Measurements from ENCODE around the gene NPTXR.

Gene NPTXR

DNA sequence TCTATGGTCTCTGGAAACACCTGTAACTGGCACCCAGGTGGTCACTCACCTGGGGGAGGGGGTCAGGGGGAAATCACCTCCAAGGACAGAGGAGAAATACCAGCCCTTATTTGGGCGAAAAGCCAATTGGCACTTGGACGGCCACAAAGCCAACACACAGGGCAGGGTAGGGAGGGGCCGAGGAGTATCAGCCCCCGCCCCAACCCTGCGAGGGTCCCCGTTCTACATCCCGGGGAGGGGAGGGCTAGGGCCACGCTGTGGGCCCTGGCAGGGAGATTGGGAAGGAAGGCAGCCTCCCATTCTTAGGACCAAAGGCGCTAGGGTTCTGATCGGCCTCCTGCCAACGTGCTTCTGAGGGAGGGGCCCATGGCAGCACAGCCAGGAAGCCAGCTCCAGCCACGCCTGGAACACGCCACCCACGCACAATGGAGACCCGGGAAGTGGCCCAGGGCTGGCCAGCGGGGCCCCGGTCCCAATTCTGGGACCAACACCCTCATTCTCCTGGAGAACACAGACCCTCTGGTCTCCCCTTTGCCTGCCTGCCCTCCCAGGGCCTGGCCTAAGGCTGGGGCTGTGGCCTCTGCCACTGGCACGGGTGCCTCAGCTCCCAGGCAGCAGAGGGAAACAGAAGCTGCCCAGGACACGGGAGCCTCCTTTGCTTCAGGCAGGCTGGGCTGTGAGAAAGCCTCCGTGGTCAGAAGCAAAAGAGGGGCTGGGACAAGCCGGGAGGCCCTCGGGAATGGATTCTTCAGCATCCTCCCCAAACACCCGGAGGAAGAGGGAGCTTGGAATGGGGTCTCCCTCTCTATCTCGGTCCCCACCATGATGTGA lies 20.7 kb upstream of the NPTXR start:
- DNase-seq, result no peak
- H3K23ac ChIP-seq (ENCODE audit: low read length), result no peak overlapping the region
- WGBS (ENCODE audit: extremely low coverage, insufficient coverage, low lambda C conversion rate), result no CpG with 5 or more reads among the region's 24 CpGs

DNA sequence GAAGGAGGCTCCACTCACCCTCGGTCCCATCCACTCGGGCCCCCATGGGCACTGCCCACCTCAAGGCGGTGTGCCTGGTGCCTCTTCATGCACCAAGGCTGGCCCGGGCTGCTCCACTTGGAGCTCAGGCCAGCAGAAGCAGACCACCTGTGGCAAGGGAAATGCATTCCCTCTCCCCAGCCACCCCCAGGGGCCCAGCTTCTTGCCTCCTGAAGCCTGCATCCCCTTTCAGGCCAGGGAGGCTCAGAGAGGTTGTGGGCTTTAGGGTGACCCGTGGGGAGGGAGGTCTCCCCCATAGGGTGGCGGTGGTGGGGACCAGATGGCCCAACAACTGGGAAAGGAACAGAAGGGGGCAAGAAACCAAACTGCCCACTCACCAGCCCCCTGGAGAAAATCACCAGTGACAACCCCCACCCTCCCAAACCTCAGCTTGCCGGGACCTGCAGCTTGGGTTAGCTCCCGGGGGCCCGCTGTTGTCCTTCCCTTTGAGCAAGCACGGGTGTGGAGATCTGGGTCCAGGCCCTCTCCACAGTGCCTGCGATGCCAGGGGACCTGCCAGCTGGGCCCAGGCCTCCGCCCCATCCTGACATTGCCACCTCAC lies 19.8 kb upstream of the NPTXR start:
- H2AK5ac ChIP-seq (ENCODE audit: low read length), result no peak overlapping the region
- H3K18ac ChIP-seq (ENCODE audit: low read length), result no peak overlapping the region
- H3K79me1 ChIP-seq (ENCODE audit: low read length), result peaks cover 1% of the 10 kb centered on the region
- H3K27me3 ChIP-seq (ENCODE audit: insufficient read depth, low read length, poor library complexity), result no peaks in the 10 kb centered on the region
- H3K27ac ChIP-seq (ENCODE audit: low read depth, low read length), result no peak overlapping the region
- H3K4me3 ChIP-seq (ENCODE audit: low read length), result no peak overlapping the region
- H2BK120ac ChIP-seq (ENCODE audit: low read depth, low read length), result no peak overlapping the region
- no peak overlapping the region for H2BK15ac ChIP-seq (replicated peaks; ENCODE audit: low read depth)
- H4K5ac ChIP-seq (ENCODE audit: low read length), result no peak overlapping the region
- no peaks in the 10 kb centered on the region for H3K79me2 ChIP-seq (ENCODE audit: control insufficient read depth, insufficient read depth, low read length)
- no peak overlapping the region for H3K4me2 ChIP-seq (ENCODE audit: low read length)
- H3K23ac ChIP-seq (ENCODE audit: low read length), result no peak overlapping the region
- H2BK5ac ChIP-seq (ENCODE audit: low read length), result no peak overlapping the region
- H3K4ac ChIP-seq (ENCODE audit: low read depth, low read length), result no peak overlapping the region
- H4K8ac ChIP-seq (ENCODE audit: low read depth, low read length), result no peak overlapping the region
- WGBS (ENCODE audit: extremely low coverage, insufficient coverage, low lambda C conversion rate), result no CpG with 5 or more reads among the region's 12 CpGs
- no peaks in the 10 kb centered on the region for H3K4me1 ChIP-seq (ENCODE audit: control insufficient read depth, low read depth, low read length)
- DNase-seq, result no peak
- peaks cover 2% of the 10 kb centered on the region for H3K36me3 ChIP-seq (ENCODE audit: control insufficient read depth, insufficient read depth, low read length)
- no peak overlapping the region for H3K56ac ChIP-seq (ENCODE audit: low read length)
- no peak overlapping the region for H3K9ac ChIP-seq (ENCODE audit: low read length)

More for the DNA sequence above, 20.7 kb upstream of the NPTXR start:
- H3K79me1 ChIP-seq (ENCODE audit: low read length), result peaks cover 1% of the 10 kb centered on the region
- H2AK5ac ChIP-seq (ENCODE audit: low read length), result no peak overlapping the region
- no peak overlapping the region for H3K4me2 ChIP-seq (ENCODE audit: low read length)
- H3K9ac ChIP-seq (ENCODE audit: low read length), result no peak overlapping the region
- H3K56ac ChIP-seq (ENCODE audit: low read length), result peak overlapping the region; percentile 25
- H3K4me3 ChIP-seq (ENCODE audit: low read length), result no peak overlapping the region
- no peaks in the 10 kb centered on the region for H3K27me3 ChIP-seq (ENCODE audit: insufficient read depth, low read length, poor library complexity)
- H3K27ac ChIP-seq (ENCODE audit: low read depth, low read length), result no peak overlapping the region
- H3K18ac ChIP-seq (ENCODE audit: low read length), result no peak overlapping the region
- H3K79me2 ChIP-seq (ENCODE audit: control insufficient read depth, insufficient read depth, low read length), result no peaks in the 10 kb centered on the region
- no peak overlapping the region for H2BK120ac ChIP-seq (ENCODE audit: low read depth, low read length)
- H3K4ac ChIP-seq (ENCODE audit: low read depth, low read length), result no peak overlapping the region
- H4K8ac ChIP-seq (ENCODE audit: low read depth, low read length), result no peak overlapping the region
- H2BK15ac ChIP-seq (replicated peaks; ENCODE audit: low read depth), result no peak overlapping the region
- no peak overlapping the region for H4K5ac ChIP-seq (ENCODE audit: low read length)
- H2BK5ac ChIP-seq (ENCODE audit: low read length), result no peak overlapping the region
- H3K4me1 ChIP-seq (ENCODE audit: control insufficient read depth, low read depth, low read length), result no peaks in the 10 kb centered on the region
- H3K36me3 ChIP-seq (ENCODE audit: control insufficient read depth, insufficient read depth, low read length), result peaks cover 2% of the 10 kb centered on the region

DNA sequence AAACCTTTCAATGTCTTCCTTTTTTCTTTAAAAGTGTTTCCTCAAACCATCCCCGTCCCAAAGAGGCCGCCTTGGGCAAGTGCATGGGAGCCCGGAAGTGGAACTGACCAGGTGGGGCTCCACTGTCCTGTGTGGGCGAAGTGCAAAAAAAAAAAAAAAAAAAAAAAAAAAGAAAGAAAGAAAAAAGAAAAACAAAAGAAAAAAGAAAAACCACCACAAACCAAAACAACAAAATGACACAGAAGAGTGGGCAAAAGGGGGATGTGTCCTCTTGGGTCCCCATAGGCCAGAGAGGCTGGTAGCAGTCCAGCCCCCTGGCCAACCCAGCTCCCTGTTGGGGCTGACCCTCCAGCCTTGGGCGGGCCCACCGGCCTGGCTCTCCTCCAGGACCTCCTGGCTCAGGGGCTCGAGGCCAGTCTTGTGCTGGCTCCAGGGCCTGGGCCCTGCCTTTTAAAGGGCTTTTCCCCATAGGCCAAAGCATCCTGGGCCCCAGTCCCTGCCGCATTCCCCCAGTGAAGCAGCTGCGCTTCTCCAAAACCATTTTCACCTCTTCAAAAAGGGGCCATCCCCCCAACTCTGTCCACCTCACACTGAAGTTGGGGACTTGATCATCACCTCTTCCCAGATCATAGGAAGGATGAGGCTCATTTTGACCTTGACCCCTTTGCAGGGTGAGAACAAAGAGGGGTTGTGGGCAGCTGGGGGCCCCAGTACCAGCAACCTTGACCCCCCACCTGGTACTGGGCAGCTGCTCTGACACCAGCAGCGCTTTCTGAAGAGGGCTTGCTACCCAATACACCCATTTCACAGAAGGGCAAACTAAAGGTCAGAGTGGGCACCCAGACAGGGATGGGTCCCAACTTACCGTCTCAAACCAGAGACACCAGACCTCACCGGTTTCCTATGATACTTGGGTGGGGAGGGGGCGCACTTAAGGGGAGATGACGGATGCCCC lies 18.8 kb upstream of the NPTXR start:
- no peak overlapping the region for H2AK5ac ChIP-seq (ENCODE audit: low read length)
- no peaks in the 10 kb centered on the region for H3K79me1 ChIP-seq (ENCODE audit: low read length)
- no peak overlapping the region for H3K4ac ChIP-seq (ENCODE audit: low read depth, low read length)
- H3K23ac ChIP-seq (ENCODE audit: low read length), result no peak overlapping the region
- WGBS (ENCODE audit: extremely low coverage, insufficient coverage, low lambda C conversion rate), result no CpG with 5 or more reads among the region's 14 CpGs
- DNase-seq, result no peak
- H3K4me2 ChIP-seq (ENCODE audit: low read length), result no peak overlapping the region
- H2BK5ac ChIP-seq (ENCODE audit: low read length), result no peak overlapping the region
- no peak overlapping the region for H4K8ac ChIP-seq (ENCODE audit: low read depth, low read length)
- peaks cover 2% of the 10 kb centered on the region for H3K36me3 ChIP-seq (ENCODE audit: control insufficient read depth, insufficient read depth, low read length)
- no peak overlapping the region for H3K9ac ChIP-seq (ENCODE audit: low read length)
- no peaks in the 10 kb centered on the region for H3K79me2 ChIP-seq (ENCODE audit: control insufficient read depth, insufficient read depth, low read length)
- H2BK15ac ChIP-seq (replicated peaks; ENCODE audit: low read depth), result no peak overlapping the region
- no peak overlapping the region for H2BK120ac ChIP-seq (ENCODE audit: low read depth, low read length)
- no peaks in the 10 kb centered on the region for H3K27me3 ChIP-seq (ENCODE audit: insufficient read depth, low read length, poor library complexity)
- no peaks in the 10 kb centered on the region for H3K4me1 ChIP-seq (ENCODE audit: control insufficient read depth, low read depth, low read length)
- no peak overlapping the region for H4K5ac ChIP-seq (ENCODE audit: low read length)
- H3K27ac ChIP-seq (ENCODE audit: low read depth, low read length), result no peak overlapping the region
- H3K18ac ChIP-seq (ENCODE audit: low read length), result no peak overlapping the region
- H3K4me3 ChIP-seq (ENCODE audit: low read length), result no peak overlapping the region
- H3K56ac ChIP-seq (ENCODE audit: low read length), result no peak overlapping the region

DNA sequence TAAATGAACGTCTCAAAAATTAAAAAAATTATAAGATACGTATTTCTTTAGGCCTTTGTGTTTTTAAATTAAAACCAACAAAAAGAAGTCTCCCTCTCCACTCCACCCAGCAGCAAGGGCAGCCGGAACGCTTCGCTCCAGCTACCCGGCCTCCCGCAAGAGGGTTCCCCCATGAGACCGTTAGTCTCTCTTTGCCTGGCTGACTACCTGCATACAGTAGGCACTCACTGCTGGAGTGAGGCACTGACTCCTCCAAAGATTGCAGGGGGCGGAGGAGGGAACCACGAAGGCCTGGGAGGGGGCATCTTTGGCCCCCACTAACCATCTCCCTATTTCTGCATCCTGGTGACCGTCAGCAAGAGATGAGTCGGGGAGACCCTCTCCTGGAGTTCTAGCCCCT lies 18.1 kb upstream of the NPTXR start:
- no peaks in the 10 kb centered on the region for H3K79me1 ChIP-seq (ENCODE audit: low read length)
- H3K23ac ChIP-seq (ENCODE audit: low read length), result no peak overlapping the region
- H2AK5ac ChIP-seq (ENCODE audit: low read length), result no peak overlapping the region
- H4K5ac ChIP-seq (ENCODE audit: low read length), result no peak overlapping the region
- H3K4ac ChIP-seq (ENCODE audit: low read depth, low read length), result no peak overlapping the region
- H3K27ac ChIP-seq (ENCODE audit: low read depth, low read length), result no peak overlapping the region
- H3K27me3 ChIP-seq (ENCODE audit: insufficient read depth, low read length, poor library complexity), result no peaks in the 10 kb centered on the region
- H3K4me3 ChIP-seq (ENCODE audit: low read length), result no peak overlapping the region
- peaks cover 2% of the 10 kb centered on the region for H3K36me3 ChIP-seq (ENCODE audit: control insufficient read depth, insufficient read depth, low read length)
- H3K4me2 ChIP-seq (ENCODE audit: low read length), result no peak overlapping the region
- H3K18ac ChIP-seq (ENCODE audit: low read length), result no peak overlapping the region
- DNase-seq, result no peak
- no peak overlapping the region for H3K56ac ChIP-seq (ENCODE audit: low read length)
- no peak overlapping the region for H3K9ac ChIP-seq (ENCODE audit: low read length)
- no peak overlapping the region for H2BK5ac ChIP-seq (ENCODE audit: low read length)
- H2BK15ac ChIP-seq (replicated peaks; ENCODE audit: low read depth), result no peak overlapping the region
- no peak overlapping the region for H2BK120ac ChIP-seq (ENCODE audit: low read depth, low read length)
- H3K4me1 ChIP-seq (ENCODE audit: control insufficient read depth, low read depth, low read length), result no peaks in the 10 kb centered on the region
- H4K8ac ChIP-seq (ENCODE audit: low read depth, low read length), result no peak overlapping the region
- H3K79me2 ChIP-seq (ENCODE audit: control insufficient read depth, insufficient read depth, low read length), result no peaks in the 10 kb centered on the region
- WGBS (ENCODE audit: extremely low coverage, insufficient coverage, low lambda C conversion rate), result no CpG with 5 or more reads among the region's 12 CpGs

DNA sequence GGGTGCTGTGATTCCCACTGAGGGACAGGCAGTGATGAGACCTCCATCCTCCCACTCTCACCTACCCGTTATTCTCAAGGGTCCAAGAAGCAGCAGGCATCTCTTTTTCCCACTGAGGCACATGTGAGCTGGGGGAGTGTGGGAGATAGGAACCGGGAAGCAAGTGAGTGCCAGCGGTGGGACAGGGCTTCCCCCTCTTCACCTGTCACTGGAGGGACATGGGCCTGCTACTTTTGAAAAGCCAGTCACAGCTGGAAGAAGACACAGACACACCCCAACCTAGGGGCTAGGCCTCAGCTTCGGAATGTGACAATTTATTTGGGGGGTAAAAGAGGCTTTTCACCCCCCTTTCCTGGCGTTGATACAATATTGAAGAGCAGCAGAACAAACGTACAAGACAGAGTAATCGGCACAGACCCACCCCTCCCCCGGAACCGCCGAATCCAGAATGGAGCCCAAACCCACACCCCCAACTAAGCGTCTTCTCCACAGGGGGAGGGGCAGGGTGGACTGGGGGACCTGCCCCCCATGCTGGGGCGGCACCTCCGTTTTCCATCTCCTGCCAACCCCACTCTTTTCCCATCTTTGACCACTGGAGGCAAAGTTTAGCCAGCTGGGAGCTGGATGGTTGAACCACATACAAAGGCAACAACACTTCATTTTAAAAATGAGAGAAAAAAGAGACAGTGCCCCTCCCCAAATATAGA lies 17.5 kb upstream of the NPTXR start:
- Histone ChIP-seq H3K79me2 (ENCODE audit: control insufficient read depth, insufficient read depth, low read length) (no peaks in the 10 kb centered on the region), H3K56ac (ENCODE audit: low read length) (no peak overlapping the region), H4K5ac (ENCODE audit: low read length) (no peak overlapping the region), H3K4me2 (ENCODE audit: low read length) (no peak overlapping the region), H2BK15ac (replicated peaks; ENCODE audit: low read depth) (no peak overlapping the region), H3K36me3 (ENCODE audit: control insufficient read depth, insufficient read depth, low read length) (peaks cover 2% of the 10 kb centered on the region), H4K8ac (ENCODE audit: low read depth, low read length) (no peak overlapping the region), H3K27me3 (ENCODE audit: insufficient read depth, low read length, poor library complexity) (no peaks in the 10 kb centered on the region), H3K4me3 (ENCODE audit: low read length) (no peak overlapping the region), H3K27ac (ENCODE audit: low read depth, low read length) (no peak overlapping the region), H3K4me1 (ENCODE audit: control insufficient read depth, low read depth, low read length) (no peaks in the 10 kb centered on the region), H3K79me1 (ENCODE audit: low read length) (no peaks in the 10 kb centered on the region), H2BK120ac (ENCODE audit: low read depth, low read length) (no peak overlapping the region), H3K18ac (ENCODE audit: low read length) (no peak overlapping the region), H3K9ac (ENCODE audit: low read length) (no peak overlapping the region), H2AK5ac (ENCODE audit: low read length) (no peak overlapping the region), H3K23ac (ENCODE audit: low read length) (no peak overlapping the region), H3K4ac (ENCODE audit: low read depth, low read length) (no peak overlapping the region), H2BK5ac (ENCODE audit: low read length) (no peak overlapping the region)
- DNase-seq, result no peak
- WGBS (ENCODE audit: extremely low coverage, insufficient coverage, low lambda C conversion rate), result no CpG with 5 or more reads among the region's 13 CpGs
